Heart left ventricle (tissue), 16 donors: ENCODE data around the gene PEX10. TPM values are rescaled to one million over a fixed set of nuclear protein-coding genes. Genes with fewer than 3 reads are reported as not detected.

Source experiments
- ATAC-seq, 4 donors: fragments of 200-7000 bp; cut with Tn5 transposase; one replicate each; pipeline ENCODE4 v1.9.1; 2020 to 2022; ENCODE audit warnings: moderate library complexity in 4 of 4, mild to moderate bottlenecking in 3 of 4, moderate number of reproducible peaks in 1 of 4
- DNase-seq, 5 donors: peaks; one replicate each; pipeline ENCODE4 v3.0.0-alpha.2; 2020
- H3K27ac ChIP-seq, 12 donors: fragments of 200-600 bp; sonication (generic) in 4 of 12; one replicate each; pipeline versions ENCODE4 v1.5.0 to v1.8.0; 2016 to 2022; ENCODE audit warnings: mild to moderate bottlenecking in 2 of 12
- H3K27me3 ChIP-seq, 9 donors: fragments of 200-600 bp; sonication (generic) in 2 of 9; one replicate each; pipeline versions ENCODE4 v1.5.1 to v1.8.0; 2016 to 2022; ENCODE audit warnings: mild to moderate bottlenecking in 3 of 9
- H3K36me3 ChIP-seq, 9 donors: fragments of 200-600 bp; sonication (generic) in 2 of 9; one replicate each; pipeline versions ENCODE4 v1.5.0 to v1.8.0; 2018 to 2022; ENCODE audit warnings: mild to moderate bottlenecking in 2 of 9
- H3K4me1 ChIP-seq, 12 donors: fragments of 200-600 bp; sonication (generic) in 4 of 12; one replicate each; pipeline versions ENCODE4 v1.5.0 to v1.8.0; 2016 to 2022; ENCODE audit warnings: mild to moderate bottlenecking in 3 of 12
- H3K4me3 ChIP-seq, 12 donors: fragments of 200-600 bp; sonication (generic) in 4 of 12; one replicate each; pipeline versions ENCODE4 v1.5.0 to v1.8.0; 2017 to 2022; ENCODE audit warnings: mild to moderate bottlenecking in 9 of 12, moderate library complexity in 4 of 12
- H3K9me3 ChIP-seq, 12 donors: fragments of 200-600 bp; sonication (generic) in 4 of 12; one replicate each; pipeline versions ENCODE4 v1.5.0 to v1.8.0; 2016 to 2022; ENCODE audit warnings: mild to moderate bottlenecking in 1 of 12
- POLR2A ChIP-seq, 2 donors: fragments of 450-650 bp; IDR thresholded peaks; one replicate each; pipeline ENCODE4 v1.6.1; 2017; ENCODE audit warnings: antibody characterized with exemption in 2 of 2, mild to moderate bottlenecking in 2 of 2, moderate library complexity in 2 of 2
- WGBS, 4 donors: extraction: QIAGEN DNeasy Blood & Tissue Kit in 2 of 4; methylation state at CpG; one replicate each; pipeline versions ENCODE4 v1.1.5 to v1.1.7; 2013 to 2018; 5-methylcytosine and 5-hydroxymethylcytosine counted together
- intact Hi-C, 10 donors: fragments of 100-400 bp; cut with DNase I; formaldehyde crosslinking; loops; one replicate each; pipeline versions ENCODE4 v1.11.1 to v1.14.2; 2022
- polyA plus RNA-seq, 2 donors: library from polyadenylated mRNA; stranded (reverse); fragments of 200-250 nt; gene quantifications; one replicate each; pipeline ENCODE4 v1.2.3, GENCODE V29; 2013
- total RNA-seq, 9 donors: library from RNA; depleted of rRNA in 2 of 9; stranded (reverse); fragments of >200 nt in 2 of 9; fragmentation: NEBNext Ultra II Directional in 3 of 9; extraction: Animal tissue kit (Norgen Biotek cat#: 25700) in 3 of 9; gene quantifications; one replicate each; pipeline versions ENCODE4 v1.1.0 to v1.2.4, GENCODE V29; 2016 to 2023
- TF ChIP-seq, protein P1 (sequence below), 12 donors: fragments of 200-600 bp; sonication (generic) in 4 of 12; IDR thresholded peaks; one replicate each; pipeline versions ENCODE4 v1.5.0 to v1.8.0; 2018 to 2022; ENCODE audit warnings: antibody characterized with exemption in 12 of 12, mild to moderate bottlenecking in 5 of 12
- donor health status: ischemic (EF 13 %, LVEDD 7.1; RV severe dilation, severe dysfunction).
- donor health status: healthy with polysubstance abuse.
- donor health status: DM: no; HTN: yes; CAD: no.
- donor health status: DM: no; HTN: no; CAD: no.
- donor health status: ischemic (EF 25% LVEDD 6.9; RV normal size, moderate dysfunction).
- donor health status: ischemic (EF 25% LVEDD 5.7; RV mildly dilated, moderate dysfunction).
- donor health status: healthy.
- donor health status: DM: yes; HTN: yes; CAD: no.
- donor health status: ischemic (EF 35%, LVEDD 5.7; RV mildly dilated, moderate dysfunction).
- donor health status: nonischemic (EF 11% LVEDD 7.7; RV severe dilation, severe dysfunction).
- donor health status: DM: yes; HTN: yes; CAD: no.
- donor health status: PGD.
- donor health status: ischemic (EF 29% LVEDD 5.4; RV normal size, mild dysfunction).
- donor health status: nonischemic (EF 23%, LVEDD 6.1; RV moderate dilation, normal function).

The PEX10 gene
- total and polyA plus RNA-seq, 11 donors: 14.7 to 26.5 (median 18.6) TPM

- no peak for ATAC-seq
- H3K36me3 ChIP-seq: peaks cover 0 to 90% (median 83%) of the 10 kb centered on the region in 9 donors
- intact Hi-C loops: no loop called here
- peaks cover 0 to 6% (median 0%) of the 10 kb centered on the region in 12 donors for H3K4me1 ChIP-seq
- DNase-seq: no peak
- no peaks in the 10 kb centered on the region for H3K9me3 ChIP-seq
- 79 to 83% (median 80%) methylated on average over 27 to 29 of the region's 29 CpGs for WGBS, 4 donors
- TF ChIP-seq, protein P1, sequence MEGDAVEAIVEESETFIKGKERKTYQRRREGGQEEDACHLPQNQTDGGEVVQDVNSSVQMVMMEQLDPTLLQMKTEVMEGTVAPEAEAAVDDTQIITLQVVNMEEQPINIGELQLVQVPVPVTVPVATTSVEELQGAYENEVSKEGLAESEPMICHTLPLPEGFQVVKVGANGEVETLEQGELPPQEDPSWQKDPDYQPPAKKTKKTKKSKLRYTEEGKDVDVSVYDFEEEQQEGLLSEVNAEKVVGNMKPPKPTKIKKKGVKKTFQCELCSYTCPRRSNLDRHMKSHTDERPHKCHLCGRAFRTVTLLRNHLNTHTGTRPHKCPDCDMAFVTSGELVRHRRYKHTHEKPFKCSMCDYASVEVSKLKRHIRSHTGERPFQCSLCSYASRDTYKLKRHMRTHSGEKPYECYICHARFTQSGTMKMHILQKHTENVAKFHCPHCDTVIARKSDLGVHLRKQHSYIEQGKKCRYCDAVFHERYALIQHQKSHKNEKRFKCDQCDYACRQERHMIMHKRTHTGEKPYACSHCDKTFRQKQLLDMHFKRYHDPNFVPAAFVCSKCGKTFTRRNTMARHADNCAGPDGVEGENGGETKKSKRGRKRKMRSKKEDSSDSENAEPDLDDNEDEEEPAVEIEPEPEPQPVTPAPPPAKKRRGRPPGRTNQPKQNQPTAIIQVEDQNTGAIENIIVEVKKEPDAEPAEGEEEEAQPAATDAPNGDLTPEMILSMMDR (IDR thresholded peaks at IDR 0.05): no peak
- TF ChIP-seq POLR2A (IDR thresholded peaks at IDR 0.05): no peak
- no peak overlapping the region for H3K27ac ChIP-seq
- H3K27me3 ChIP-seq: no peaks in the 10 kb centered on the region
- no peak overlapping the region for H3K4me3 ChIP-seq
Measured at GRCh38 chr1:2404142-2404889, 8.0 kb downstream of the PEX10 start.

DNA sequence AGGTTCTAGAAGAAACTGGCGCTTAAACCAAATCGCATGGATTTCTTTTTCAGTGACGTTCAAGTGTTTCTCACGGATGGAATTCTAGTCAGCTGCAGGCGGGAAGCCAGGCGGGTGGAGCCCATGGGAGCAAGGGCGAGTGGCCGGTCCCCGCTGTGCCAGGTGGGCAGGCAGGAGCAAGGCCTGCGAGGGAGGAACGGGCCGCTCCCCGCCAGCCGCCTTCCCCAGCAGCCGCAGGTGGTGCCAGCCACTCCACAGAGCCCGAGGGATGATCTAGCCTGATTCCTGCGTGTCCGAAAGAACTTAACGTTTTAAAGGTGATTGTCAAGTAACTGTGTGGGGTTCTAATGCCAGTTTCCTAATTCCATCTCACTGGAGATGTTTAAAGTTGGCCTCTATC, 9.1 kb downstream of the PEX10 start:
- H3K27ac ChIP-seq: no peak overlapping the region
- TF ChIP-seq, protein P1 (IDR thresholded peaks at IDR 0.05): no peak
- no peak for TF ChIP-seq POLR2A (IDR thresholded peaks at IDR 0.05)
- no peak for DNase-seq
- no peaks in the 10 kb centered on the region for H3K27me3 ChIP-seq
- no peak overlapping the region for H3K4me3 ChIP-seq
- peaks cover 0 to 95% (median 92%) of the 10 kb centered on the region in 9 donors for H3K36me3 ChIP-seq
- H3K9me3 ChIP-seq: no peaks in the 10 kb centered on the region
- intact Hi-C loops: no loop called here
- ATAC-seq: no peak
- peaks cover 0 to 6% (median 0%) of the 10 kb centered on the region in 12 donors for H3K4me1 ChIP-seq
- 80 to 83% (median 81%) methylated on average over 19 of the region's 19 CpGs for WGBS, 4 donors

- 89 to 95% (median 91%) methylated on average over 18 to 23 of the region's 23 CpGs for WGBS, 4 donors
- TF ChIP-seq, protein P1 (IDR thresholded peaks at IDR 0.05): no peak
- TF ChIP-seq POLR2A (IDR thresholded peaks at IDR 0.05): no peak
- H3K9me3 ChIP-seq: no peaks in the 10 kb centered on the region
- no peak for ATAC-seq
- no peak for DNase-seq
- no peak overlapping the region for H3K27ac ChIP-seq
- intact Hi-C loops: no loop called here
- no peak overlapping the region for H3K4me3 ChIP-seq
- H3K36me3 ChIP-seq: peaks cover 0 to 97% (median 94%) of the 10 kb centered on the region in 9 donors
- H3K27me3 ChIP-seq: no peaks in the 10 kb centered on the region
- no peaks in the 10 kb centered on the region for H3K4me1 ChIP-seq
Measured at GRCh38 chr1:2402420-2402819, 9.9 kb downstream of the PEX10 start.

- WGBS, 4 donors: 87 to 93% (median 89%) methylated on average over 13 to 14 of the region's 14 CpGs
- no peak for DNase-seq
- H3K4me1 ChIP-seq: no peaks in the 10 kb centered on the region
- no peaks in the 10 kb centered on the region for H3K9me3 ChIP-seq
- intact Hi-C loops: no loop called here
- peaks cover 0 to 97% (median 96%) of the 10 kb centered on the region in 9 donors for H3K36me3 ChIP-seq
- TF ChIP-seq POLR2A (IDR thresholded peaks at IDR 0.05): no peak
- TF ChIP-seq, protein P1 (IDR thresholded peaks at IDR 0.05): no peak
- no peak overlapping the region for H3K27ac ChIP-seq
- no peak overlapping the region for H3K4me3 ChIP-seq
- no peak for ATAC-seq
- H3K27me3 ChIP-seq: no peaks in the 10 kb centered on the region
Measured at GRCh38 chr1:2400950-2401649, 11.3 kb downstream of the PEX10 start.
